Measurements from ENCODE around the gene WDFY4.

Gene WDFY4

DNA sequence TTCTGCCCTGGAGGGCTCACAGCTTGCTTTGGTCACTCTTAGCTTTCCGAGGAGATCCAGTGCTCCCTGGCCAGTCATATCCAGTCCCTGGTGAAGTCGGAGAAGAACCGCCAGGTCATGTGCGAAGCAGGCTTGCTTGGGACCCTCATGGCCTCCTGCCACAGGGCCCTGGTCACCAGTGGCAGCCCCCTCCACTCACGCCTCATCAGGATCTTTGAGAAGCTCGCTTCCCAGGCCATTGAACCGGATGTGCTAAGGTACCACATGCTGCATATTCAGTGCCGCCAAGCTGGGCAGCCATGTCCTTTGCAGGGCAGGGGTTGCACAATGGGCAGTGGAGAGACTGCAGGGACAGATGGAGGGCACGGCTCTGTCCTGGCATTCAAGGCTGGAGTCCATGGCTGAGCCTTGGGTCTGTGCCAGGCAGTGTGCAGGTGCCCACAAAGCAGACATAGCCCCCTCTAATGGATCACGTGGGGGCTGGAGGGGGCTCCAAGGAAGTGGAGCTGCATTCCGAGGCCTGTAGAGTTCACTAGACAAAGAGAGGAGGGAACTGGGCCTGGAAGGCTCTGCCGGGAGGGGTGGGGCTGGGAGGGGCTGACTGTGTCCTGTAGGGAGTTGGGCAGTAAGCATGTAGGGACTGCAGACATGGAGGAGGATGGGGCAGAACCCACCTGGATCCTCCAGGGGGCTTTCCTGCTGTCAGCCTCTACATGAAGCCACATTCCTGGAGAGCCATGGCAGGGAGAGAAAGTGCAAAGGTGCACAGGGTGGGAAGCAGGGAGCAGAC, 89.9 kb downstream of the WDFY4 start:
- no peak for TF ChIP-seq CTCF (conservative IDR thresholded peaks at IDR 0.05; ENCODE audit: low read depth, low read length)
- no peak overlapping the region for H3K4me3 ChIP-seq (ENCODE audit: low read length)
- no peak for DNase-seq (ENCODE audit: low read depth)

DNA sequence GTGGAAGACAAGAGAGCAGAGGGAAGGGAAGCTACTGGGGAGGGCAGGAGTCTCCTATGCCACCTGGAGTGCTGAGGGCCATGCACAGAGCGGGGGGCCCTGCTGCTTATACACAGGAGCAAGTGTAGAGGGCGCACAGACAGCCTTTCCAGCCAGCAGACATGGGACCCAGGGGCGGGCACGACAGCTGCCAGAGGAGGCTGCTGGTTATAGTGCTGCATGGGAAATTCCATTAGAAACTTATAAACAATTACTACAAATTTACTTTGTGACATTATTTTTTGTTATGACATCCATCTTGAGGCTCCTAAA, 90.5 kb downstream of the WDFY4 start:
- TF ChIP-seq CTCF (conservative IDR thresholded peaks at IDR 0.05; ENCODE audit: low read depth, low read length) = no peak

GRCh38 chr10:48776005-48776522, 91.4 kb downstream of the WDFY4 start:
- TF ChIP-seq CTCF (conservative IDR thresholded peaks at IDR 0.05; ENCODE audit: low read depth, low read length) = no peak
- no peak overlapping the region for H3K4me3 ChIP-seq (ENCODE audit: low read length)
- DNase-seq (ENCODE audit: low read depth) = no peak

More for the DNA sequence above, 90.5 kb downstream of the WDFY4 start:
- no peak for DNase-seq (ENCODE audit: low read depth)
- no peak overlapping the region for H3K4me3 ChIP-seq (ENCODE audit: low read length)

GRCh38 chr10:48776528-48776927, 91.9 kb downstream of the WDFY4 start:
- DNase-seq (ENCODE audit: low read depth) = no peak
- no peak for TF ChIP-seq CTCF (conservative IDR thresholded peaks at IDR 0.05; ENCODE audit: low read depth, low read length)
- H3K4me3 ChIP-seq (ENCODE audit: low read length) = no peak overlapping the region

DNA sequence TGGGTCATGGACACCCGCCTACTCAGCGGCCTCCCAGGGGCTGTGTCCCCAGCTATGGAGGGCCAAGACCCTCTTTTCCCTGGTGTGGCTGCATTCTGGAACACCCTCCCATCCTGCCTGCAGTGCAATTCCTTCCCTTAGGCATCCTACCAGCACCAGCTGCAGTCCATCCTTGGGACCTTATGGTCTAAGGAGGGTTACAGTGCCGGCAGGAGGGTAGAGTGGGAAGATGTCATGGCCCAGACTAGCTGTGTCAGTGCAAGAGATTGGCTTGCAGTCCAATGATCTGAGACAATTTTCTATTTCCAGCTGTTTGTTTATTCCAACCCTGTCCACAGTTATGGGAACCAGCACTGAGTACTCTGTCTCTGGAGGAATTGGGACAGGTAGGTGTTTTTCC, 92.4 kb downstream of the WDFY4 start:
- DNase-seq (ENCODE audit: low read depth) = no peak
- TF ChIP-seq CTCF (conservative IDR thresholded peaks at IDR 0.05; ENCODE audit: low read depth, low read length) = no peak

GRCh38 chr10:48778193-48778857, 93.7 kb downstream of the WDFY4 start:
- no peak overlapping the region for H3K4me3 ChIP-seq (ENCODE audit: low read length)
- DNase-seq (ENCODE audit: low read depth) = no peak
- no peak for TF ChIP-seq CTCF (conservative IDR thresholded peaks at IDR 0.05; ENCODE audit: low read depth, low read length)

More for the DNA sequence above, 92.4 kb downstream of the WDFY4 start:
- H3K4me3 ChIP-seq (ENCODE audit: low read length) = no peak overlapping the region

GRCh38 chr10:48779077-48779476, 94.4 kb downstream of the WDFY4 start:
- H3K4me3 ChIP-seq (ENCODE audit: low read length) = no peak overlapping the region
- TF ChIP-seq CTCF (conservative IDR thresholded peaks at IDR 0.05; ENCODE audit: low read depth, low read length) = no peak
- no peak for DNase-seq (ENCODE audit: low read depth)

All from retinal pigment epithelial cell (primary cell).